Measurements from ENCODE around the gene CYP2W1. TPM values are rescaled to one million over a fixed set of nuclear protein-coding genes. Genes with fewer than 3 reads are reported as not detected.
"Not testable (repeated sequence)": the region's sequence is repeated elsewhere in the genome, so short reads cannot be mapped to it uniquely, and the experiment has no call there.

CYP2W1 gene, protein sequence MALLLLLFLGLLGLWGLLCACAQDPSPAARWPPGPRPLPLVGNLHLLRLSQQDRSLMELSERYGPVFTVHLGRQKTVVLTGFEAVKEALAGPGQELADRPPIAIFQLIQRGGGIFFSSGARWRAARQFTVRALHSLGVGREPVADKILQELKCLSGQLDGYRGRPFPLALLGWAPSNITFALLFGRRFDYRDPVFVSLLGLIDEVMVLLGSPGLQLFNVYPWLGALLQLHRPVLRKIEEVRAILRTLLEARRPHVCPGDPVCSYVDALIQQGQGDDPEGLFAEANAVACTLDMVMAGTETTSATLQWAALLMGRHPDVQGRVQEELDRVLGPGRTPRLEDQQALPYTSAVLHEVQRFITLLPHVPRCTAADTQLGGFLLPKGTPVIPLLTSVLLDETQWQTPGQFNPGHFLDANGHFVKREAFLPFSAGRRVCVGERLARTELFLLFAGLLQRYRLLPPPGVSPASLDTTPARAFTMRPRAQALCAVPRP
- total RNA-seq = not detected
- long read RNA-seq, donor 1 = 0 reads
- long read RNA-seq, donor 2 = 0 reads

DNA sequence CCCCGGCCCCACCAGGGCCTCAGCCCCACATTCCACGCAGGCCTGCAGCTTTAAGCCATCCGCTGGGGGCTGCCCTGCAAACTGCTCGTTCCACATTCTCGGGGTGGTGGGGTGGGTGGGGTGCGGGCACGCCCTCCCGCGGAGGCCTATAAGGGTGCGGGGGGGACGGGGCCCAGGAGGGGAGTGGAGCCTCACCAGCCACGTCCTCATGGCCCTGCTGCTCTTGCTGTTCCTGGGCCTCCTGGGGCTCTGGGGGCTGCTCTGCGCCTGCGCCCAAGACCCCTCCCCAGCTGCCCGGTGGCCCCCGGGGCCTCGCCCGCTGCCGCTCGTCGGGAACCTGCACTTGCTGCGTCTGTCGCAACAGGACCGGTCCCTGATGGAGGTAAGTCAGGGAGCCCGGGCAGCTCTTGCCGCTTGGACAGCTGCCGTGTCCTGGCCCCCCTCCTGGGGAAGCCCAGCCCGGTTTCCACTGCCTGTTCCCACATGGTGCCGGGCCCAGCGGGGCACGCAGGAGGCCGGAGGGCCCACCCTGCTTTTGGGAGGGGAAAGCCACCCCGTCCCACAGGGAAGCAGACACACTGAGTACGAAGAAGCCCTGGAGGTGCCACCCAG, at the start of gene CYP2W1:
Gene CYP2W1, plus strand, starts transcription at position 178 of the 612 bp plus-strand sequence. Its CDS starts 31 bp downstream, at position 209.
- DNase-seq (ENCODE audit: low spot score) = no peak
- intact Hi-C loops (cut with DNase I) = no loop called here

DNA sequence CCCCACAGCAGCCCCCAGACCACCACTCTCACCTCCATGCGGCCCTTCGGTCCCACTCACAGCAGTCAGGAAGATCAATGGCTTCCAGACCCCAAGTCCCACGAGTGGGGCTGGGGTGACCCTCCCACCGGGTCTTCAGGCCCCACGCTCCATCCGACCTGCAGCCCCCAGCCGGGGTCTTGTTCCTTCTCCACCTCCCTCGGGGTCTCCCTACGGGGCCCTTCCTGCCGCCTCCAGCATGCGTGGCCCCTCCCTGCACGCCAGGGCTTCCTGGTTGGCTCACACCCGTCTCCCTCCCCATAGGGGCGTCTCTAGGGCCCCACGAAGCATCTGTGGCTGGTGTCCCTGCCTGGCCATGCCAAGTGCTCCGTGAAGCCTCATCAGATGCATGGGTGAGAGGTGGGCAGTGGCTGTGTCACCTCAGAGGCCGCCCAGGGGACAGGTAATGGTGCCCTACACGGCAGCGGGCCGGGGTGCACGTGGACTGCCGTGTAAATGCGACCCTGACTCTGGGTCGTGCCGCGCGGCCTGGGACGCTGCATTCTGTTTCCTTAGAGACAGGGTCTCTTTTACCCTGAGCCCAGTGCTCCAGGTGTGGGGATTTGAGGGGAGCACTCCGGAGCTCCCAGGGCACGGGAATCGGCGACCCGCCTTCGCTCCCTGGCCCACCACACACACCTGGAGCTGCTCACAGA, 48.4 kb upstream of the CYP2W1 start:
- DNase-seq (ENCODE audit: low spot score) = peak; percentile 62
- intact Hi-C loops (cut with DNase I) = no loop called here

DNA sequence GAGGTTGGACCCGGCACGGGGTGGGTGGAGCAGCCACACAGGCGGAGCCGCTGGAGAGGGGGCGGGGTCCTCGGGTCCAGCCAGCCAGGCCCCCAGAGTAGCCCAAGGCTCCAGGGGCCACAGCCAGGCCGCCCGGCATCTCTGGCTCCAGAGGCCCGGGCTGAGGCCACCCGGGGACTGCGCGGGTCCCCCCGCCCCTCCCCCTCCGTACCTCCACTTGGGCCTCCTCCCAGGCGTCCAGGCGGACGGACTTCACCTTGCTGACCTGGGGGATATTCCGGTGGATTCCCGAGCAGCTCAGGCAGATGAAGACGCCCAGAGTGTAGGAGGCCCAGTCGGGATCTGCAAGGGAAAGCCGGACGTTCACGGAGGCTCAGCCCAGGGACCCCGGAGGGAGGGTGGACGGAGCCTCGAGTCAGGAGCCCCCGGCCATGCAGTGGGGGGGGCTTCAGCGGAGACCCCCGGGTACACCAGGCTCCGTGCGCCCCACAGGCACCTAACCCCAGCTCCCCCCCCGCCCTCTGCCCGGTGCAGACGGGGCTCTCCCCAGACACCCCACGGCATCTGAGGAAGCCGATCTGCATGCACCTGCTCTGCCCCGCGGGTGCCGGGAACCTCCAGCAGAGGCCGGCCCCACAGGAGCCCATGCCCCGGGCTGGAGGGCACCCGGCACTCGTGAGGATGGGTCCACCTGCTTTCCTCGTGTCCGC, 47.7 kb upstream of the CYP2W1 start:
- DNase-seq (ENCODE audit: low spot score) = peak; percentile 74
- intact Hi-C loops (cut with DNase I) = no loop called here

DNA sequence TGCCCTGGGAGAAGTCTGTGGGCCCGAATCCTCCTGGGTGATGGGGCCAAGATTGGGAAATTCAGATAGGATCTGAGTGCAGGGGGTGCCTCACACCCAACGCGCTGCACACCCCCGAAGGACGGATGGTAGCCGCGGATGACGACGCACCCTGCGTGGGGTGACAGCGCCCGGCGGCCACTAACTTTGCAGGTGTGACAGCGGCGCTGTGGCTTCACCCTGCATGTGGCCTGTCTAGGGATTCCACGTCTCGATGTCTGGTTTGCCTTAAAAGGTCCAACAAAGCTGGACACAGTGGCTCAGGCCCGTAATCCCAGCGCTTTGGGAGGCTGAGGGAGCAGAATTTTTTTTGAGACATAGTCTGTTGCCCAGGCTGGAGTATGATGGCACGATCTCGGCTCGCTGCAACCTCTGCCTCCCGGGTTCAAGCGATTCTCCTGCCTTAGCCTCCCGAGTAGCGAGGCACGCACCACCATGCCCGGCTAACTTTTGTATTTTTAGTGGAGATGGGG, 47.1 kb upstream of the CYP2W1 start:
- intact Hi-C loops (cut with DNase I) = no loop called here
- no peak for DNase-seq (ENCODE audit: low spot score)

DNA sequence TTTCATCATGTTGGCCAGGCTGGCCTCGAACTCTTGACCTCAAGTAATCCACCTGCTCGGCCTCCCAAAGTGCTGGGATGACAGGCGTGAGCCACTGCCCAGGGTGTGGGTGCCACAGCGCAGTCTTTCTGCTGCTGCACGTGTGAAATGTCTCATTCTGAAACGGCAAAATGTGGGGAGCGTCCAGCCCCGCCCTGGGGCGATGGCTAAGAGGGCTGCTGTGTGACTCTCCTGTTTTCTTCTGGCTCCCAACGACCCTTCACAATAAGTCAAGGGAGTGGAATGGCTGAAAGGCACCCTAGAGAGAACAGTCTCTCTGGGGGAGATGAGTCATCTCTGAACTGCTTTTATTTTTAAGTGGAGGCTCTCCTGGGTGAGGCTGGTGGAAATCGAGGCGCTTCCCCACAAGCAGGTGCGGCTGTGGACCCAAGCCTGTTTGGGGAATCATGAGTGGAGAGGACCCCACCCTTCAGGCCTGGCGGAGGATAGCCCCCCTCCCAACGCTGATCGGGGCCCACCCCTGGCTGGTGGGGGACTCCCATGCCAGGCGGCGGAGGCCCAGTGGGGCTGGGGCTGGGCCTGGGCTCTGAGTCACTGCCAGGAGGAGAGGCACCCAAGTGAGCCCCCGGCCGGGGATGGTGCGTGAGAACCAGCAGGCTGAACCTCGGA, 46.5 kb upstream of the CYP2W1 start:
- DNase-seq (ENCODE audit: low spot score) = peak; percentile 76
- intact Hi-C loops (cut with DNase I) = no loop called here

DNA sequence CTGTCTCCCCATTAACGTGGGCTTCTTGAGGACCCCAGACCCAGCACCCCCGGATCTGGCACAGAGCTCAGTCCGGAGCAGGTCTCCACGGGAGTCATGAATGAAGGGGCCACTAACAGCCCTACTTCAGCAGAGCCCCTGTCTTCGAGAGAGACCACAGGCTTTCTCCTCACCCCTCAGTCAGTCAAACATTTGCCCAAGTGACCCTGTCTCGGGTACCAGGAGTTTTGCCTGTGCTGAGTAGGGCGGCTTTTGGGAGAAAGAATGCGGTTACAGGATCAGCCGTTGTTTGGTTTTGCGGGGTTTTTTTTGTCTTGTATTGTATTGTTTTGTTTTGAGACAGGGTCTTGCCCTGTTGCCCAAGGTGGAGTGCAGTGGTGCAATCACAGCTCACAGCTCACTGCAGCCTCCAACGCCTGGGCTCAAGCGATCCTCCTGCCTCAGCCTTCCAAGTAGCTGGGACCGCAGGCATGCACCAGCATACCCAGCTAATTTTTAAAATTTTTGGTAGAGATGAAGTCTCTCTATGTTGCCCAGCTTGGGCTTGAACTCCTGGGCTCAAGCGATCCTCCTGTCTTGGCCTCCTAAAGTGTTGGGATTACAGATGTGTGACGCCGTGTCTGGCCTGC, 45.0 kb upstream of the CYP2W1 start:
- intact Hi-C loops (cut with DNase I) = no loop called here
- peak; percentile 19 for DNase-seq (ENCODE audit: low spot score)

DNA sequence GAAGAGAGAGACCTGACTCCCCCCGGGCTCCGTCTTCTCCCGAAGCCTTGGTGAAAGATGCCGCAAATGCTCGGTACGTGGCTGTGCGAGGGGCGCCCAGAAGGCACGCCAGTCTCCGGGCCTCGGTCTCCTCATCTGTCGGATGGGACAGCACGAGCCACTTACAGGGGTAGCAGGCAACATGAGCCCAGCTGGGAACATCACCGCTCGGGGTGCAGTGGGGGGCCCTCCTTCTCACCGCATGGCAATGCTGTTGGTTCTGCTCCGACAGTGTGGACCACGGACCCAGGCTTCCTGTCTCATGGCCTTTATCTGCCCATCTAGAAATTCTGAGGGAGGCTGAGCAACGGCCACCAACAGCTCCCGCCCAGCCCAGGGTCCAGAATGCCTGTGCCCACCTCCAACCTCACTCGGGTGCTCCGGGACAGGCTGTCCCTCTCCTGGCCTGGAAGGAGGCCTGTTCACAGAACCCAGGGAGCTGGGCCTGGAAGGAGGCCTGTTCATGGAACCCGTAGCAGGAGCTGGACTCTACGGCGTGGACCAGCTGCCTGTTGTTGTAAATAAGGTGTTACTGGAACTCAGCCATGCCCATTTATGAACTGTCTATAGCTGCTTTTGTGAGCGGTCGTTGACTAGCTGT, 44.3 kb upstream of the CYP2W1 start:
- intact Hi-C loops (cut with DNase I) = no loop called here
- DNase-seq (ENCODE audit: low spot score) = peak; percentile 75

DNA sequence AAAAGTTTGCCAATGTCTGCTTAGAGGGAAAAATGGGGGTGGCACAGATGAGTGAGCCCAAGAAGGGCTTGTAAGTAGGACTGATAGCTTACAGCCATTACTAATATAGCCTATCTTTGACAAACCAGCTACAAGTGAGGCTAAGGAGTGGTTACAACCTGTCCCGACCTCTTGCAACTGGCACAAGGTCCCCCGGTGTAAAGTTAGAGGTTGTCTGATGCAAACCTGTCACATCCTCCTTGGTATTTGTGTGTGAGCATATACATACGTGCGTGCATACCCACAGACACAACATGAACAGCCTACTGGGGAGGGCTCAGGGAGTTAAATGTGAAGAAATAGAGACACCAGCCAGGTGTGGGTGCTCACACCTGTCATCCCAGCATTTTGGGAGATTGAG, 43.1 kb upstream of the CYP2W1 start:
- intact Hi-C loops (cut with DNase I) = no loop called here
- DNase-seq (ENCODE audit: low spot score) = peak; percentile 36

DNA sequence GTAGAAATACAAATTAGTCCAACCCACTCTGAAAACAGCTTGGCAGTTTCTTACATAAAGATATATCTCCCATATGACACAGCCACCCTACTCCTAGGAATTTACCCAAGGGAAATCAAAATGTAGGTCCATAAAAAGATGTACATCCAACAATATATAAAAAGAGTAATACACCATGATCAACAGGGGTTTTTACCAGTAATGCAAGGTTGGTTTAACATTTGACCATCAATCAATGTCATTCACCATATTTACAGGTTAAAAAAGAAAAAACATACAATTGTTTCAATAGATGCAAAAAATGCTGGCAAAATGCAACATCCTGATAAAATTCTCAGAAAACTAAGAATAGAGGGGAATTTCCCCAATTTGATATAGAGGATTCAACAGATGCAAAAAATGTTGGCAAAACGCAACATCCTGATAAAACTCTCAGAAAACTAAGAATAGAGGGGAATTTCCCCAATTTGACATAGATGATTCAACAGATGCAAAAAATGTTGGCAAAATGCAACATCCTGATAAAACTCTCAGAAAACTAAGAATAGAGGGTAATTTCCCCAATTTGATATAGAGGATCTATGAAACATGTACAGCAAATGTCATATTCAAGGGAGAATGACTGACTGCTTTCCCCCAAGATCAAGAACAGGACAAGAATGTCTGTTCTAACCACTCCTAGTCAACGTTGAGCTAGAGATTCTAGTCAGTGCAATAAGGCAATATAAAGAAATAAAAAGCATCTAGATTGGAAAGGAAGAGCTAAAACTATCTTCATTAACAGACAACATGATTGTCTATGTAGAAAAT, 42.2 kb upstream of the CYP2W1 start:
- no peak for DNase-seq (ENCODE audit: low spot score)

DNA sequence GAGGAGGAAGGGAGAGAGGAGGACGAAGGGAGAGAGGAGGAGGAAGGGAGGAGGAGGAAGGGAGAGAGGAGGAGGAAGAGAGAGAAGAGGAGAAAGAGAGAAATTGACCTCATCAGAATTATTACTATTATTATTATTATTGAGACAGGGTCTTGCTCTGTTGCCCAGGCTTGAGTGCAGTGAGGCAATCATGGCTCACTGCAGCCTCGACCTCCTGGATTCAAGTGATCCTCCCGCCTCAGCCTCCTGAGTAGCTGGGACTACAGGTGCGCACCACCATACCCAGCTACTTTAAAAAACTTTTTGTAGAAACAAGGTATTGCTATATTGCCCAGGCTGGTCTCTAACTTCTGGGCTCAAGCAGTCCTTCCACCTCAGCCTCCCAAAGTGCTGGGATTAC, 39.2 kb upstream of the CYP2W1 start:
- DNase-seq (ENCODE audit: low spot score) = not testable (repeated sequence)

More for the DNA sequence above, 42.2 kb upstream of the CYP2W1 start:
- intact Hi-C loops (cut with DNase I) = no loop called here

DNA sequence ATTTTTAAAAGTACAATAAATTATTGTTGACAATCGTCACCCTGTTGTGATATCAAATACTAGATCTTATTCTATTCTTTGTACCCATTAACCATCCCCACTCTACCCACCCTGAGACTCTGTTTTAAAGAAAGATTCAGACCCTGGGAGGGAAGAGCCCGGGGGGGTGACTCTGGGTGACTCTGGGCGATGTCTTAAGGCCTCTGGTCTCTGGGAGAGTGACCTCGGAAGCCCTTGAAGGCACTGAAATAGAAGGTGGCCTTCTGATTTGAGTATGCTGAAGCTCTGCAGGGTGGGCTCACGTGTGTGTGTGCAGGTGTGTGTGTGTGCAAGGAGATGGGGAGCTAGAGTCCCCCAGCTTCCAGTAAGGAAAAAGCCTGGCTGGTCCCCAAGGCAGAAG, 38.2 kb upstream of the CYP2W1 start:
- intact Hi-C loops (cut with DNase I) = no loop called here

More for the DNA sequence above, 39.2 kb upstream of the CYP2W1 start:
- intact Hi-C loops (cut with DNase I) = not testable (repeated sequence)

DNA sequence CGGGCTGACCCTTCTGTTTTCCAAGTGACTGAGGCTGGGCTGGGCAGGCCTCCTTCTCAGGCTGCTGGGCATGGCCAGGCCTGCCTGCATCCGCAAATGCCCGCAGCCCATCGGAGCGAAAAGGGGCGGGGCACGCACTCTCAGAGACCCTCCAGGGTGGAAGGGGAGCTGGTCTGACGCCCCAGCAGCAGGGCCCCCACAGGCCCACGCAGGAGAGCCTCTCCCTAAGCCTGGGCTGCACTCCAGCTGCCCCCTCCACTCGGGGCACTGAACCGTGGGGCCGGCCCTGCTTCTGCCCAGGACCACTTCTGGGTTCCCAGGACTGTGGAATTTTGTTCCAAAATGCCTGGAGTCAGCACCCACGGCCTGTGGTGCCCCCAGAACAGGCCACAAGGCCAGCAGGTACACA, 37.8 kb upstream of the CYP2W1 start:
- DNase-seq (ENCODE audit: low spot score) = peak; percentile 62
- intact Hi-C loops (cut with DNase I) = no loop called here

More for the DNA sequence above, 38.2 kb upstream of the CYP2W1 start:
- peak; percentile 32 for DNase-seq (ENCODE audit: low spot score)

DNA sequence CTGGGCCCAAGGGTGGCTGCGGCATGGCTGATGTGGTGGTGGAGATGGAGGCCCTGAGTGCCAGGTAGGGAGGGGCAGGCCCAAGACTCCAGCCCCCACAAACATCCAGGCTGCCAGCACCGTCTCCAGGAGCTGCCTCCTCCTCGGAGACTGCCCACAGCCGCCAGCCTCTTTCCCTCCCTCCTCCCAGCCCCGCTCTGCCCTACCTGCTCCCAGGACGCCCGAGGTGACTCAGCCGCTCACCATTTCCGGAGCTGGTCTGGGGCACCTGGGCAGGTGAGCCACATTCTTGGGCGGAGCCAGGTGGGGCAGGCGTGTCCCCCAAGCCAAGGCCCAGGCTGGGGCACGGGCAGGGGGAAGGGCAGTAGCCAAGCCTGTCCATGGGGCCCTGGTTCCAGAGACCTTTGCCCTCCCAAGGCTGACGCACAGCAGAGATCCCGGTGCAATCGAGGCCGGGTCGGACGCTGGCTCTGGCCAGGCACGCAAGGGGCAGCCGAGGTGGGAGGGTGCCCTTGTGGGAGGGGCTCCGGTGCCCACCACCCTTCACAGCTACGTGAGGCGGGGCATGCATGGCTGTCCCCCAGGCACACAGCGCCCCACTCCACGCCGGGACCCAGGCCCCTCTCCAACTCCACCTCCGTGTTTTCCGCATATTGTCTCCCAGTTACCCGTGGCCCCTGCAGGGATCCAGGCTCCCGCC, 37.3 kb upstream of the CYP2W1 start:
- intact Hi-C loops (cut with DNase I) = no loop called here
- peak; percentile 77 for DNase-seq (ENCODE audit: low spot score)

DNA sequence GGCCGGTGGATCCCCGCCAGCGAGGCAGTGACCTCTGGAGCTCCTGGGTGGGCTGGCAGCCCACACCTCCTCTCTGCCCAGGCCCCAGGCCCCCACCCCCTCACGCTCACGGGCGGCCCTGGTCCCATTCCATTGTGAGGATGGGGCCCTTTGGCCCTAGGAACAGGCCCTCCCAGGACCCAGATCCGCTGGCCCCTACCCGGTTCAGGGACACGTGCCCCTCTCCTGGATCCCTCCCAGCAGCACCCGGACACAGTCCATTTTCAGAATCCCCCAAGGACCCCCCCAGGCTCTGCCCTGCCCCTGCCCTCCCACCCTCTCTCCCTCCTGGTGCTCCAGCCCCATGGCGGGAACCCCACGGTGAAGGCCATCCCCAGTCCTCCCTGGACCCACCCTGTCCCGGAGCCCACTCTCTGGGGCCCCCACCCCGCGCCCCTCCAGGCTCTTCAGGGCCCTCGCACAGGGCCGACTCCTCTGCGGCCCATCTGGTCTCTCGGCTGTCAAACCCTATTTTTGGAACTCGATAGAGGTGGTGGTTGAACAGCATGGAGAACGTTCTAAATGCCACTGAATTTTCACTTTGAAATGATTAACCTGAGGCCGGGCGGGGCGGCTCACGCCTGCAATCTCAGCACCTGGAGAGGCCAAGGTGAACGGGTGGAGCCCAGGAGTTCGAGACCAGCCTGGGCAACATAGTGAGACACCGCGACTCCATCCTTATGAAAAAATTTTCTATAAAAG, 36.6 kb upstream of the CYP2W1 start:
- peak; percentile 74 for DNase-seq (ENCODE audit: low spot score)
- intact Hi-C loops (cut with DNase I) = no loop called here

DNA sequence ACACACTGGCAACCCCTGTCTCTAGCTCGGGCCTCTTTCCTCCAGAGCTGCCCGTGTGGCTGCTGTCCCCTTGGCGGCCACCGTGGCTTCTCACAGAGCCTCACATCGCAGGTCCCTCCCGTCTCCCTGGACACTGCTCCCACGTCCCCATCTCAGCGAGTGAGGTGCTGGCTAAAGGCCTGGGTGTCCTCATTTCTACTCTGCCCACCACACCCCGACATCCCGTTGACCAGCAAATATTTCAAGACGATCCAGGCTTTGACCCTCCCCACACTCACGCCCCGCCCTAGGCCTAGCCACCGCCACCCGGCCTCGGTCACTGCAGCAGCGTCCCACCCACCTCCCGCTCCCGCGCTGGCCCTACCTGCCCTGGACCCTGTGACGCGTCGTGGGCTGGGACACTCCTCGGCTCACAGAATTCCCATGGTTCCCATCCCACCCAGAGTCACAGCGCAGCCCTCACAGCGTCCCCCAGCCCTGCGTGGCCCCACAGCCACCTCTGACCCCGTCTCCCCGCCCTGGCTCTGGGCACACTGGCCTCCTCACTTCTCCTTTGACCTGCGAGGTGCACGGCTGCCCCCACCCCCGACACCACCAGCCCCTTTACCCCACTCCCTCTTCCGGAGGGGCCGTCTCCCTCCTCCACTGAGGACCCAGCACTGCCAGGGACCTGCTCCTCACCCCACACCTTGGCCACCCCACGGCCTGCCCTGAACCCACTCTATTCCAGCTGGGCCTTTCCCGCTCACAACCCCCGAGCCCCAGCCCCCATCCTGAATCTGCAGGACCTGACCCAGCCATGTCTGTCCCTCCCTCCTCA, 35.4 kb upstream of the CYP2W1 start:
- DNase-seq (ENCODE audit: low spot score) = peak; percentile 75

More for the DNA sequence above, 35.4 kb upstream of the CYP2W1 start:
- intact Hi-C loops (cut with DNase I) = no loop called here

Data from posterior vena cava (tissue), 2 donors.